ENCODE results near the gene USH2A. TPM values are rescaled to one million over a fixed set of nuclear protein-coding genes. Genes with fewer than 3 reads are reported as not detected.
"Not testable (repeated sequence)": the region's sequence is repeated elsewhere in the genome, so short reads cannot be mapped to it uniquely, and the experiment has no call there.

USH2A gene
- total RNA-seq, 4 donors from 2014 or later: 0.39 TPM; not detected in 3

GRCh38 chr1:216020743-216021345 lies 402.4 kb downstream of the USH2A start:
- Histone ChIP-seq H3K27ac (no peak overlapping the region), H3K4me1 (no peaks in the 10 kb centered on the region), H3K27me3 (no peaks in the 10 kb centered on the region), H3K36me3 (no peaks in the 10 kb centered on the region), H3K9me3 (no peaks in the 10 kb centered on the region), H3K4me3 (no peak overlapping the region)
- TF ChIP-seq EP300 (IDR thresholded peaks at IDR 0.05): no peak
- TF ChIP-seq, protein P1, sequence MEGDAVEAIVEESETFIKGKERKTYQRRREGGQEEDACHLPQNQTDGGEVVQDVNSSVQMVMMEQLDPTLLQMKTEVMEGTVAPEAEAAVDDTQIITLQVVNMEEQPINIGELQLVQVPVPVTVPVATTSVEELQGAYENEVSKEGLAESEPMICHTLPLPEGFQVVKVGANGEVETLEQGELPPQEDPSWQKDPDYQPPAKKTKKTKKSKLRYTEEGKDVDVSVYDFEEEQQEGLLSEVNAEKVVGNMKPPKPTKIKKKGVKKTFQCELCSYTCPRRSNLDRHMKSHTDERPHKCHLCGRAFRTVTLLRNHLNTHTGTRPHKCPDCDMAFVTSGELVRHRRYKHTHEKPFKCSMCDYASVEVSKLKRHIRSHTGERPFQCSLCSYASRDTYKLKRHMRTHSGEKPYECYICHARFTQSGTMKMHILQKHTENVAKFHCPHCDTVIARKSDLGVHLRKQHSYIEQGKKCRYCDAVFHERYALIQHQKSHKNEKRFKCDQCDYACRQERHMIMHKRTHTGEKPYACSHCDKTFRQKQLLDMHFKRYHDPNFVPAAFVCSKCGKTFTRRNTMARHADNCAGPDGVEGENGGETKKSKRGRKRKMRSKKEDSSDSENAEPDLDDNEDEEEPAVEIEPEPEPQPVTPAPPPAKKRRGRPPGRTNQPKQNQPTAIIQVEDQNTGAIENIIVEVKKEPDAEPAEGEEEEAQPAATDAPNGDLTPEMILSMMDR (IDR thresholded peaks at IDR 0.05): no peak
- TF ChIP-seq POLR2AphosphoS5 (IDR thresholded peaks at IDR 0.05): no peak
- no peak for TF ChIP-seq POLR2A (IDR thresholded peaks at IDR 0.05)
- ATAC-seq: no peak
- WGBS, 2 donors (ENCODE audit: low coverage in 1 of 2): 40 to 87% methylated on average over 1 to 3 of the region's 3 CpGs

GRCh38 chr1:216015116-216015515 lies 408.1 kb downstream of the USH2A start:
- H3K27ac ChIP-seq: no peak overlapping the region
- ATAC-seq: no peak
- no peaks in the 10 kb centered on the region for H3K27me3 ChIP-seq
- H3K36me3 ChIP-seq: no peaks in the 10 kb centered on the region
- H3K4me3 ChIP-seq: no peak overlapping the region
- no peaks in the 10 kb centered on the region for H3K9me3 ChIP-seq
- 88% methylated on average over 3 of the region's 3 CpGs; no CpG with 5 or more reads in 1 of the 2 donors for WGBS, 2 donors (ENCODE audit: low coverage in 1 of 2)
- TF ChIP-seq POLR2A (IDR thresholded peaks at IDR 0.05) (no peak), EP300 (IDR thresholded peaks at IDR 0.05) (no peak), POLR2AphosphoS5 (IDR thresholded peaks at IDR 0.05) (no peak)
- TF ChIP-seq, protein P1 (IDR thresholded peaks at IDR 0.05): no peak
- H3K4me1 ChIP-seq: no peaks in the 10 kb centered on the region

DNA sequence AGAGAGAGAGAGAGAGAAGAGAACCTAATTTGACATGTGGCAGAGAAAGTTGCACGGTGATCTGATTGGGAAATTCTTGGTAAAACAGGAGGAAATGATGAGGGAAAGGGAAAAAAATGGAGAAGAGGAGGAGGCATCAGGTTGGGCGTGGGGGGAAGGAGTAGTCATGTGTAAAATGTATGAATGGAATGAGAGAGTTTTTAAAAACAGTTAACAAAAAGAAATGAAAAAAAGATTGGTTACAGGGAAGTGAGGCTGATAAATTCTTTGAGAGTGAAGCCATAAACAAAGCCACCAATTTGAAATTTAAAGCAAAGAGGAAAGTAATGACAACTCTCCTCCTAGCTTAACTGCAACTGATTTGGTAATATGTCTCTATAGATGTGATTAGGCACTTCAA lies 409.2 kb downstream of the USH2A start:
- no peak for TF ChIP-seq POLR2AphosphoS5 (IDR thresholded peaks at IDR 0.05)
- TF ChIP-seq, protein P1 (IDR thresholded peaks at IDR 0.05): no peak
- no peak for TF ChIP-seq EP300 (IDR thresholded peaks at IDR 0.05)
- TF ChIP-seq POLR2A (IDR thresholded peaks at IDR 0.05): no peak
- 30 to 42% methylated on average over 2 of the region's 2 CpGs for WGBS, 2 donors (ENCODE audit: low coverage in 1 of 2)
- no peaks in the 10 kb centered on the region for H3K9me3 ChIP-seq
- ATAC-seq: no peak
- no peaks in the 10 kb centered on the region for H3K27me3 ChIP-seq
- no peaks in the 10 kb centered on the region for H3K4me1 ChIP-seq
- no peak overlapping the region for H3K27ac ChIP-seq
- H3K36me3 ChIP-seq: no peaks in the 10 kb centered on the region
- no peak overlapping the region for H3K4me3 ChIP-seq

GRCh38 chr1:216009456-216009855 lies 413.8 kb downstream of the USH2A start:
- 80 to 88% methylated on average over 5 to 8 of the region's 10 CpGs for WGBS, 2 donors (ENCODE audit: low coverage in 1 of 2)
- ATAC-seq, H3K4me1 ChIP-seq, H3K27ac ChIP-seq, H3K36me3 ChIP-seq, H3K9me3 ChIP-seq, H3K4me3 ChIP-seq, H3K27me3 ChIP-seq: not testable (repeated sequence)

GRCh38 chr1:216005916-216006315 lies 417.3 kb downstream of the USH2A start:
- WGBS, 2 donors (ENCODE audit: low coverage in 1 of 2): 47 to 61% methylated on average over 2 of the region's 2 CpGs
- no peak overlapping the region for H3K27ac ChIP-seq
- H3K9me3 ChIP-seq: no peaks in the 10 kb centered on the region
- no peaks in the 10 kb centered on the region for H3K36me3 ChIP-seq
- no peaks in the 10 kb centered on the region for H3K27me3 ChIP-seq
- H3K4me3 ChIP-seq: no peak overlapping the region
- H3K4me1 ChIP-seq: no peaks in the 10 kb centered on the region
- ATAC-seq: no peak
- TF ChIP-seq, protein P1 (IDR thresholded peaks at IDR 0.05): no peak
- TF ChIP-seq POLR2A (IDR thresholded peaks at IDR 0.05) (no peak), POLR2AphosphoS5 (IDR thresholded peaks at IDR 0.05) (no peak), EP300 (IDR thresholded peaks at IDR 0.05) (no peak)

Data from gastroesophageal sphincter (tissue), 4 donors.